Chondrocyte (in vitro differentiated cells): ENCODE data around the gene METTL14. TPM values are rescaled to one million over a fixed set of nuclear protein-coding genes. Genes with fewer than 3 reads are reported as not detected.

Experiments
- DNase-seq: peaks from one replicate; pipeline ENCODE4 v3.0.0; 2021; ENCODE audit warnings: mixed read lengths, low spot score
- H3K27ac Mint-ChIP-seq: one replicate; pipeline ENCODE4 v1.8.0; 2021; ENCODE audit warnings: mild to moderate bottlenecking, moderate library complexity, mixed read lengths; ENCODE audit not compliant: unreplicated experiment
- H3K27me3 Mint-ChIP-seq: 2 replicates; pipeline ENCODE4 v1.8.0; 2021; ENCODE audit warnings: low read depth, mixed read lengths
- H3K36me3 Mint-ChIP-seq: 2 replicates; pipeline ENCODE4 v1.8.0; 2021; ENCODE audit warnings: low read depth, mixed read lengths
- H3K4me1 Mint-ChIP-seq: 2 replicates; pipeline ENCODE4 v1.8.0; 2021; ENCODE audit warnings: low read depth, mild to moderate bottlenecking, mixed read lengths
- H3K4me3 Mint-ChIP-seq: one replicate; pipeline ENCODE4 v1.8.0; 2021; ENCODE audit warnings: mild to moderate bottlenecking, moderate library complexity, mixed read lengths; ENCODE audit not compliant: unreplicated experiment
- H3K9me3 Mint-ChIP-seq: 2 replicates; pipeline ENCODE4 v1.8.0; 2021; ENCODE audit warnings: low read depth, mixed read lengths
- CTCF ChIP-seq: fragments of 200-600 bp; sonication (generic); IDR thresholded peaks from 2 replicates; pipeline ENCODE4 v1.5.0; 2021; ENCODE audit warnings: antibody characterized with exemption, mild to moderate bottlenecking, moderate library complexity
- total RNA-seq: library from RNA; stranded (reverse); gene quantifications from 3 replicates; pipeline ENCODE4 v1.2.1, GENCODE V29; 2021

Gene METTL14
- total RNA-seq, 1 donor from 2014 or later: 32.1 TPM

GRCh38 chr4:118734491-118735205 lies 49.5 kb downstream of the METTL14 start:
- peak overlapping the region; percentile 90 for H3K27ac Mint-ChIP-seq
- no peaks in the 10 kb centered on the region for H3K9me3 Mint-ChIP-seq
- H3K4me3 Mint-ChIP-seq: no peak overlapping the region

GRCh38 chr4:118736900-118737299 lies 51.7 kb downstream of the METTL14 start:
- DNase-seq: no peak
- Mint-ChIP-seq H3K27ac (no peak overlapping the region), H3K27me3 (no peaks in the 10 kb centered on the region), H3K9me3 (no peaks in the 10 kb centered on the region), H3K4me3 (no peak overlapping the region), H3K4me1 (peaks cover 57% of the 10 kb centered on the region), H3K36me3 (peaks cover 46% of the 10 kb centered on the region)
- TF ChIP-seq CTCF: no peak

More at GRCh38 chr4:118734491-118735205, 49.5 kb downstream of the METTL14 start:
- Mint-ChIP-seq H3K27me3 (no peaks in the 10 kb centered on the region), H3K36me3 (peaks cover 41% of the 10 kb centered on the region), H3K4me1 (peaks cover 74% of the 10 kb centered on the region)
- no peak for TF ChIP-seq CTCF
- DNase-seq: no peak

- peaks cover 50% of the 10 kb centered on the region for H3K36me3 Mint-ChIP-seq
- TF ChIP-seq CTCF: no peak
- no peak overlapping the region for H3K4me3 Mint-ChIP-seq
- peaks cover 49% of the 10 kb centered on the region for H3K4me1 Mint-ChIP-seq
- no peaks in the 10 kb centered on the region for H3K9me3 Mint-ChIP-seq
- DNase-seq: no peak
- H3K27me3 Mint-ChIP-seq: no peaks in the 10 kb centered on the region
- H3K27ac Mint-ChIP-seq: peak overlapping the region; percentile 49
Observed at GRCh38 chr4:118738090-118738489, 52.9 kb downstream of the METTL14 start.

- Mint-ChIP-seq H3K27ac (no peak overlapping the region), H3K4me3 (no peak overlapping the region), H3K36me3 (peaks cover 53% of the 10 kb centered on the region), H3K4me1 (peaks cover 42% of the 10 kb centered on the region), H3K27me3 (no peaks in the 10 kb centered on the region), H3K9me3 (no peaks in the 10 kb centered on the region)
- DNase-seq: no peak
- TF ChIP-seq CTCF: no peak
Observed at GRCh38 chr4:118739022-118739713, 54.0 kb downstream of the METTL14 start.

GRCh38 chr4:118740869-118741268 lies 55.7 kb downstream of the METTL14 start:
- TF ChIP-seq CTCF: peak; percentile 83
- peaks cover 29% of the 10 kb centered on the region for H3K4me1 Mint-ChIP-seq
- H3K36me3 Mint-ChIP-seq: peaks cover 54% of the 10 kb centered on the region
- no peak overlapping the region for H3K4me3 Mint-ChIP-seq
- H3K27me3 Mint-ChIP-seq: no peaks in the 10 kb centered on the region
- H3K9me3 Mint-ChIP-seq: no peaks in the 10 kb centered on the region
- H3K27ac Mint-ChIP-seq: peak overlapping the region; percentile 42
- DNase-seq: no peak
